Measurements from ENCODE around the gene MALL.
"Not testable (repeated sequence)": the region's sequence is repeated elsewhere in the genome, so short reads cannot be mapped to it uniquely, and the experiment has no call there.

GRCh38 chr2:110090164-110090563 is 25.5 kb downstream of the MALL start:
- TF ChIP-seq, protein P1, sequence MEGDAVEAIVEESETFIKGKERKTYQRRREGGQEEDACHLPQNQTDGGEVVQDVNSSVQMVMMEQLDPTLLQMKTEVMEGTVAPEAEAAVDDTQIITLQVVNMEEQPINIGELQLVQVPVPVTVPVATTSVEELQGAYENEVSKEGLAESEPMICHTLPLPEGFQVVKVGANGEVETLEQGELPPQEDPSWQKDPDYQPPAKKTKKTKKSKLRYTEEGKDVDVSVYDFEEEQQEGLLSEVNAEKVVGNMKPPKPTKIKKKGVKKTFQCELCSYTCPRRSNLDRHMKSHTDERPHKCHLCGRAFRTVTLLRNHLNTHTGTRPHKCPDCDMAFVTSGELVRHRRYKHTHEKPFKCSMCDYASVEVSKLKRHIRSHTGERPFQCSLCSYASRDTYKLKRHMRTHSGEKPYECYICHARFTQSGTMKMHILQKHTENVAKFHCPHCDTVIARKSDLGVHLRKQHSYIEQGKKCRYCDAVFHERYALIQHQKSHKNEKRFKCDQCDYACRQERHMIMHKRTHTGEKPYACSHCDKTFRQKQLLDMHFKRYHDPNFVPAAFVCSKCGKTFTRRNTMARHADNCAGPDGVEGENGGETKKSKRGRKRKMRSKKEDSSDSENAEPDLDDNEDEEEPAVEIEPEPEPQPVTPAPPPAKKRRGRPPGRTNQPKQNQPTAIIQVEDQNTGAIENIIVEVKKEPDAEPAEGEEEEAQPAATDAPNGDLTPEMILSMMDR (conservative IDR thresholded peaks at IDR 0.05), result not testable (repeated sequence)
- TF ChIP-seq EZH2 (IDR thresholded peaks at IDR 0.05; ENCODE audit: low read depth), result not testable (repeated sequence)

Measured in PC-9 (cell line).